ENCODE results near the gene SPOUT1. TPM values are rescaled to one million over a fixed set of nuclear protein-coding genes. Genes with fewer than 3 reads are reported as not detected.
A peak's percentile ranks its signal among the peaks of the same experiment; 100 is the strongest.

SPOUT1 gene
- total and polyA plus RNA-seq, 2 of the 13 experiments (the other 11 are each of a cell fraction or from before 2014, with no cell fraction given): 39.0 to 45.8 TPM

DNA sequence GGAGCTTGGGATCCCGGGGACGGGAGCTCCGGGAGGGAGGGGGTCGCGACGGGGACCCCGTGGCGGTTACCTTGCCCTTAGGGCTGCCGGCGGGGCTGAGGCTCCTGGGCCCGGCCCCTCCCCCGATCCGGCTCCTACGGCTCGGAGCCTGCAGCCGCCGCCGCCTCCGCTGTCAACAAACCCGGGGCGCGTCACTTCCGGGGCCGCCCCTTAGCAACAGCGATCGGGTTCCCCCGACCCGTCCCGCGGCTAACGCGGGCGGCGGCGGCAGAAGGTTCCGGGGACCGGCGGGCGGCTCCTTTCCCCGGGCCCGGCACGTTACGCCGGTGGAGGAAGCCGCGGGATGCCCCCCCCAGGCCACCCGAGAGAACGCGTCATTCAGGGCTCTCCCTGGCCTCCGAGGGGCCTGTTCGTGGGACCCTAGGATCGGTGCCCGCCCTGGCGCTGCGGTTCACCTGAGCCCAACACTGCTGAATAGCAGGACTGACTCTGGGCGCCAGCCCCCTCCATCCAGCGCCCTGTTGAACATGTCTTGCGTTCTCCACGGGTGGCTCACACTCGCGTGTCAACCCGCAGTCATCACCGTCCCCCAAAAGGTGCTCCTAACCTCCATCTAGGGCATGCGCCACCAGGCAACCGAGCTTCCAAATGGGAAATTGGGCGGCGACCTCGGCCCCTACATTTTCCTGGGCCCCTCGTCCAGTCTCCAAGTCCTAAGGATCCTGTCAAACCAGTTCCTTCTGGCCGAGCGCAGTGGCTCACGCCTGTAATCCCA lies 57.7 kb downstream of the SPOUT1 start, which contains the start of gene ZER1 (continued):
- TF ChIP-seq KAT8 (CRISPR knock-in tag; IDR thresholded peaks at IDR 0.05) (peak; percentile 98), RAD51 (IDR thresholded peaks at IDR 0.05; ENCODE audit: borderline replicate concordance) (no peak), ZNF510 (CRISPR knock-in tag; IDR thresholded peaks at IDR 0.05; ENCODE audit: low read depth) (no peak), MIER2 (CRISPR knock-in tag; IDR thresholded peaks at IDR 0.05) (no peak), ZMYM4 (CRISPR knock-in tag; IDR thresholded peaks at IDR 0.05) (peak; percentile 90), CREM (IDR thresholded peaks at IDR 0.05) (peak; percentile 75), CREM (CRISPR knock-in tag; IDR thresholded peaks at IDR 0.05) (0 out of 2 replicates have a peak, but pooled peaks have one; percentile 61), ZNF557 (CRISPR knock-in tag; IDR thresholded peaks at IDR 0.05) (no peak), REL (CRISPR knock-in tag; conservative IDR thresholded peaks at IDR 0.05) (0 out of 2 replicates have a peak, but pooled peaks have one; percentile 73), TEAD2 (CRISPR knock-in tag; IDR thresholded peaks at IDR 0.05) (no peak), MIER3 (CRISPR knock-in tag; IDR thresholded peaks at IDR 0.05; ENCODE audit: borderline replicate concordance) (0 out of 2 replicates have a peak, but pooled peaks have one; percentile 41), CEBPG (CRISPR knock-in tag; IDR thresholded peaks at IDR 0.05) (peak; percentile 51), ZNF670 (CRISPR knock-in tag; IDR thresholded peaks at IDR 0.05; ENCODE audit: borderline replicate concordance) (0 out of 2 replicates have a peak, but pooled peaks have one; percentile 75), ETV6 (CRISPR knock-in tag; conservative IDR thresholded peaks at IDR 0.05) (peak; percentile 74; the same call in 1 of the 2 replicates)
- TF ChIP-seq, protein P1, sequence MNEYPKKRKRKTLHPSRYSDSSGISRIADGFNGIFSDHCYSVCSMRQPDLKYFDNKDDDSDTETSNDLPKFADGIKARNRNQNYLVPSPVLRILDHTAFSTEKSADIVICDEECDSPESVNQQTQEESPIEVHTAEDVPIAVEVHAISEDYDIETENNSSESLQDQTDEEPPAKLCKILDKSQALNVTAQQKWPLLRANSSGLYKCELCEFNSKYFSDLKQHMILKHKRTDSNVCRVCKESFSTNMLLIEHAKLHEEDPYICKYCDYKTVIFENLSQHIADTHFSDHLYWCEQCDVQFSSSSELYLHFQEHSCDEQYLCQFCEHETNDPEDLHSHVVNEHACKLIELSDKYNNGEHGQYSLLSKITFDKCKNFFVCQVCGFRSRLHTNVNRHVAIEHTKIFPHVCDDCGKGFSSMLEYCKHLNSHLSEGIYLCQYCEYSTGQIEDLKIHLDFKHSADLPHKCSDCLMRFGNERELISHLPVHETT (CRISPR knock-in tag; conservative IDR thresholded peaks at IDR 0.05): peak; percentile 99
- TF ChIP-seq, protein P2, sequence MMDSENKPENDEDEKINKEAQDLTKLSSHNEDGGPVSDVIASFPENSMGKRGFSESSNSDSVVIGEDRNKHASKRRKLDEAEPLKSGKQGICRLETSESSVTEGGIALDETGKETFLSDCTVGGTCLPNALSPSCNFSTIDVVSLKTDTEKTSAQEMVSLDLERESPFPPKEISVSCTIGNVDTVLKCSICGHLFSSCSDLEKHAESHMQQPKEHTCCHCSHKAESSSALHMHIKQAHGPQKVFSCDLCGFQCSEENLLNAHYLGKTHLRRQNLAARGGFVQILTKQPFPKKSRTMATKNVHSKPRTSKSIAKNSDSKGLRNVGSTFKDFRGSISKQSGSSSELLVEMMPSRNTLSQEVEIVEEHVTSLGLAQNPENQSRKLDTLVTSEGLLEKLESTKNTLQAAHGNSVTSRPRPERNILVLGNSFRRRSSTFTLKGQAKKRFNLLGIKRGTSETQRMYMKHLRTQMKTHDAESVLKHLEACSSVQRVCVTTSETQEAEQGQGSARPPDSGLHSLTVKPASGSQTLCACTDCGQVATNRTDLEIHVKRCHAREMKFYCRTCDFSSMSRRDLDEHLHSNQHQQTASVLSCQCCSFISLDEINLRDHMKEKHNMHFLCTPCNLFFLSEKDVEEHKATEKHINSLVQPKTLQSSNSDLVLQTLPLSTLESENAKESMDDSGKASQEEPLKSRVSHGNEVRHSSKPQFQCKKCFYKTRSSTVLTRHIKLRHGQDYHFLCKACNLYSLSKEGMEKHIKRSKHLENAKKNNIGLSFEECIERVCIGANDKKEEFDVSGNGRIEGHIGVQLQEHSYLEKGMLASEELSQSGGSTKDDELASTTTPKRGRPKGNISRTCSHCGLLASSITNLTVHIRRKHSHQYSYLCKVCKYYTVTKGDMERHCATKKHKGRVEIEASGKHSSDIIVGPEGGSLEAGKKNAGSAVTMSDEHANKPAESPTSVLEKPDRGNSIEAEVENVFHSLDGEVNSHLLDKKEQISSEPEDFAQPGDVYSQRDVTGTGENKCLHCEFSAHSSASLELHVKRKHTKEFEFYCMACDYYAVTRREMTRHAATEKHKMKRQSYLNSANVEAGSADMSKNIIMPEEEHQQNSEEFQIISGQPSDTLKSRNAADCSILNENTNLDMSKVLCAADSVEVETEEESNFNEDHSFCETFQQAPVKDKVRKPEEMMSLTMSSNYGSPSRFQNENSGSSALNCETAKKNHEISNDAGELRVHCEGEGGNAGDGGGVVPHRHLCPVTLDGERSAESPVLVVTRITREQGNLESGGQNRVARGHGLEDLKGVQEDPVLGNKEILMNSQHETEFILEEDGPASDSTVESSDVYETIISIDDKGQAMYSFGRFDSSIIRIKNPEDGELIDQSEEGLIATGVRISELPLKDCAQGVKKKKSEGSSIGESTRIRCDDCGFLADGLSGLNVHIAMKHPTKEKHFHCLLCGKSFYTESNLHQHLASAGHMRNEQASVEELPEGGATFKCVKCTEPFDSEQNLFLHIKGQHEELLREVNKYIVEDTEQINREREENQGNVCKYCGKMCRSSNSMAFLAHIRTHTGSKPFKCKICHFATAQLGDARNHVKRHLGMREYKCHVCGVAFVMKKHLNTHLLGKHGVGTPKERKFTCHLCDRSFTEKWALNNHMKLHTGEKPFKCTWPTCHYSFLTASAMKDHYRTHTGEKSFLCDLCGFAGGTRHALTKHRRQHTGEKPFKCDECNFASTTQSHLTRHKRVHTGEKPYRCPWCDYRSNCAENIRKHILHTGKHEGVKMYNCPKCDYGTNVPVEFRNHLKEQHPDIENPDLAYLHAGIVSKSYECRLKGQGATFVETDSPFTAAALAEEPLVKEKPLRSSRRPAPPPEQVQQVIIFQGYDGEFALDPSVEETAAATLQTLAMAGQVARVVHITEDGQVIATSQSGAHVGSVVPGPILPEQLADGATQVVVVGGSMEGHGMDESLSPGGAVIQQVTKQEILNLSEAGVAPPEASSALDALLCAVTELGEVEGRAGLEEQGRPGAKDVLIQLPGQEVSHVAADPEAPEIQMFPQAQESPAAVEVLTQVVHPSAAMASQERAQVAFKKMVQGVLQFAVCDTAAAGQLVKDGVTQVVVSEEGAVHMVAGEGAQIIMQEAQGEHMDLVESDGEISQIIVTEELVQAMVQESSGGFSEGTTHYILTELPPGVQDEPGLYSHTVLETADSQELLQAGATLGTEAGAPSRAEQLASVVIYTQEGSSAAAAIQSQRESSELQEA (CRISPR knock-in tag; IDR thresholded peaks at IDR 0.05; ENCODE audit: not compliant biosample characterization): peak; percentile 95
